ENCODE measurements around the gene CA14.
A peak's percentile ranks its signal among the peaks of the same experiment; 100 is the strongest.

- TF ChIP-seq EP300 (IDR thresholded peaks at IDR 0.05) (no peak), POLR2AphosphoS5 (IDR thresholded peaks at IDR 0.05) (no peak), CTCF (IDR thresholded peaks at IDR 0.05) (peak; percentile 74 to 85 (median 74)), POLR2A (IDR thresholded peaks at IDR 0.05; ENCODE audit: low read depth) (peak; percentile 5)
Measured at GRCh38 chr1:150281221-150281757, 23.7 kb downstream of the CA14 start.

Measured in esophagus muscularis mucosa (tissue), 4 donors.